Measurements from ENCODE around the gene PBX3. TPM values are rescaled to one million over a fixed set of nuclear protein-coding genes. Genes with fewer than 3 reads are reported as not detected.

Gene PBX3
- total RNA-seq, 4 donors from 2014 or later: 5.1 to 360 (median 44.1) TPM

DNA sequence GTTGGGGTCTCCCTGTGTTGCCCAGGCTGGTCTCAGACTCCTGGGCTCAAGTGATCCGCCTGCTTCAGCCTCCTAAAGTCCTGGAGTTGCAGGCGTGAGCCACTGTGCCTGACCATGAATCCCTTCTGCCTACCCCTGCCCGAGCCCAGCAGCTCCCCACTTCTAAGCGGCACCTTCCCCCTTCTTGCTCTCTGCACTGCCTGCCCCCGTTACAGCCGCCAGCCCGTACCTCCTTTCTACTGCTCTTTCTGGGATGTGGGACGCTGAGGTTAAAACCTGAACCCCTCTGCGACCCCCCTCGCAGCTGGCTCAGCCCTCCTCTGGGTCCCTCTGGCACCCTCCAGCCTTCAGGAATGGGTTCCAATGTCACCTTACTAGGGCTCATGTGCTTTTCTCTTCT is 249.6 kb downstream of the PBX3 start:
- H3K27ac ChIP-seq: no peak overlapping the region
- H3K36me3 ChIP-seq: no peaks in the 10 kb centered on the region
- no peak overlapping the region for H3K4me3 ChIP-seq
- H3K4me1 ChIP-seq: no peaks in the 10 kb centered on the region
- TF ChIP-seq CTCF (IDR thresholded peaks at IDR 0.05) (no peak), POLR2A (IDR thresholded peaks at IDR 0.05) (no peak)
- H3K9me3 ChIP-seq: no peaks in the 10 kb centered on the region
- intact Hi-C loops (cut with DNase I; ENCODE audit: low total_unique reads): no loop called here
- H3K27me3 ChIP-seq: no peaks in the 10 kb centered on the region
- no peak for DNase-seq

- Histone ChIP-seq H3K4me3 (no peak overlapping the region), H3K27me3 (no peaks in the 10 kb centered on the region), H3K36me3 (no peaks in the 10 kb centered on the region), H3K4me1 (no peaks in the 10 kb centered on the region), H3K9me3 (no peaks in the 10 kb centered on the region), H3K27ac (no peak overlapping the region)
- intact Hi-C loops (cut with DNase I; ENCODE audit: low total_unique reads): no loop called here
- TF ChIP-seq CTCF (IDR thresholded peaks at IDR 0.05) (no peak), POLR2A (IDR thresholded peaks at IDR 0.05) (no peak)
- DNase-seq: no peak
These were observed 250.1 kb downstream of the PBX3 start for GRCh38 chr9:125997196-125997823.

DNA sequence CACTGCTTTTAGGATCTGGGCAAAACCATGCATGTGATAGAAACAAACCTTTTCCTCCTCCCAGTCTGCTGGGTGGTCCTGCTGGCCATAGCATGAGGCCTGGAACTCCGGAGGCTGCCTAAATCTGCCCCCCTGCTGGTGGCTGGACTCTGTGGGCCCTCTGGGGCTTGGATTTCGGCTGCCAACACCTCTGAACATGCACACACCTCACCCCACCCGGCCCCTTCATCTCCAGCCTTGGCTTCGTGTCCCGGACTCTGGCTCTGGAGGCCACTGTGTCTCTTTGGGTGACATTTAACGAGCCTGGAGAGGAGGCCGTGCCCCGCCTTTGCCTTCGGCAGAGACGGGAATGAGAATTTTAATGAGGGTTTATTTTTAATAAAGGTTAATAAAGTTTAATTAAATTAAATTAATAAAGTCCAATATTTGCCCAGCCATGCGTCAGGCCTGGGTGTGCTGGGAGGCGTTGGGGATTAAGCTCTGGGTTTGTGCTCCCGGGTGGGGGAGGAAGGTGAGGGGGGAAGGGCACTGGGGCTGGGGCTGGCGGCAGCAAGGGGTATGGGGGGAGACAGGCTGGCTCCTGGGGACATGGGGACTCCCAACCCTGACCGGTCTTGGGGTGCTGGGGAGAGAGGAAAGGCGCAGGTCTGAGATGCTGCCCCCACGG is 251.8 kb downstream of the PBX3 start:
- no peak for DNase-seq
- Histone ChIP-seq H3K9me3 (no peaks in the 10 kb centered on the region), H3K36me3 (no peaks in the 10 kb centered on the region), H3K4me3 (no peak overlapping the region), H3K4me1 (no peaks in the 10 kb centered on the region), H3K27ac (no peak overlapping the region), H3K27me3 (no peaks in the 10 kb centered on the region)
- intact Hi-C loops (cut with DNase I; ENCODE audit: low total_unique reads): no loop called here
- TF ChIP-seq CTCF (IDR thresholded peaks at IDR 0.05) (no peak), POLR2A (IDR thresholded peaks at IDR 0.05) (no peak)

DNA sequence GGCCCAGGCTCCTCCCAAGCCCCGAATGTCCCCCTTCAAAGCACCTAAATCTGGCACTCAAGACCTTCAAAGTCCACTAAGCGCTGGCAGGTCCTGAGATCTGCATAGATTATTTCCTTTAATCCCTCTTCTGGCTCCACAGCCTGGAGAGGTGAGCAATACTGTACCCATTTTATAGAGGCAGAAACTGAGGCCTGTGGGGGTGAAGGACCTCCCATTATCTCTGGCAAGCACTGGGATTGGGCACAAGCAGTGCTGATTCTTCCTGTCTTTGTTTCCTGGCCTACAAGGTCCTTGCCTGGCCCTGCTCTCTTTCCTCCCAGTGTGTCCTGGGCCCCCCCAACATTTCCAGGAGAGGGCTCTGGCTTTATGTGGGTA is 252.3 kb downstream of the PBX3 start:
- TF ChIP-seq CTCF (IDR thresholded peaks at IDR 0.05) (no peak), POLR2A (IDR thresholded peaks at IDR 0.05) (no peak)
- intact Hi-C loops (cut with DNase I; ENCODE audit: low total_unique reads): no loop called here
- no peak overlapping the region for H3K4me3 ChIP-seq
- H3K27ac ChIP-seq: no peak overlapping the region
- H3K27me3 ChIP-seq: no peaks in the 10 kb centered on the region
- H3K9me3 ChIP-seq: no peaks in the 10 kb centered on the region
- DNase-seq: no peak
- H3K4me1 ChIP-seq: no peaks in the 10 kb centered on the region
- H3K36me3 ChIP-seq: no peaks in the 10 kb centered on the region

DNA sequence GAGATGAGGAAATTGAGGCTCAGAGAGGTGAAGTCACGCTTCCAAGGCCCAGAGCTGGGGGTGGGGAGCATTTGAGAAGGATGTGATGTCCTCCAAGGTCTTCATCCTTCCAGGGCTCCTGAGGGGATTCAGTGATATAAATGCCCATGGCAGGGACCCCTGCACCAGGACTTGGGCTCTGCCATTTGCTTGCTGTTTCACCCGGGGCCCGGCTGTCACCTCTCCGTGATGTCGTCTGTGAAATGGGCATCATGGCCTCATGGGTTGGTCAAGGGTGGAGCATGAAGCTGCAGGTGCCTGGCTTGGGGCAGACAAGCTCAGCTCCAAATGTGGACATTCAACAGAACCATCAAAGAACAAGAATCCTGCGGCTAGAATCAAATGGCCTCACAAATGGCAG is 253.1 kb downstream of the PBX3 start:
- TF ChIP-seq CTCF (IDR thresholded peaks at IDR 0.05) (no peak), POLR2A (IDR thresholded peaks at IDR 0.05) (no peak)
- no peak for DNase-seq
- Histone ChIP-seq H3K27ac (no peak overlapping the region), H3K4me3 (no peak overlapping the region), H3K9me3 (no peaks in the 10 kb centered on the region), H3K4me1 (no peaks in the 10 kb centered on the region), H3K36me3 (no peaks in the 10 kb centered on the region), H3K27me3 (no peaks in the 10 kb centered on the region)
- intact Hi-C loops (cut with DNase I; ENCODE audit: low total_unique reads): no loop called here
